H9 (cell line): ENCODE results near the gene MYOD1. TPM values are rescaled to one million over a fixed set of nuclear protein-coding genes. Genes with fewer than 3 reads are reported as not detected.
A peak's percentile ranks its signal among the peaks of the same experiment; 100 is the strongest.

Experiments
- DNase-seq: peaks from one replicate; pipeline ENCODE4 v3.0.0-alpha.2; 2017
- H2AFZ ChIP-seq: one replicate; pipeline ENCODE4 v1.6.1; 2013; ENCODE audit warnings: mild to moderate bottlenecking, low read length, control low read depth, moderate library complexity
- H2AK5ac ChIP-seq: 2 replicates; pipeline ENCODE4 v1.6.1; 2013; ENCODE audit warnings: low read length, control low read depth, mixed read lengths; ENCODE audit not compliant: insufficient read length
- H2BK120ac ChIP-seq: one replicate; pipeline ENCODE4 v1.6.1; 2013; ENCODE audit warnings: low read depth, mild to moderate bottlenecking, low read length, control low read depth, inconsistent platforms; ENCODE audit not compliant: poor library complexity, severe bottlenecking
- H2BK12ac ChIP-seq: 2 replicates; pipeline ENCODE4 v1.6.1; 2013; ENCODE audit warnings: low read length, control low read depth, mixed read lengths, low read depth; ENCODE audit not compliant: insufficient read length
- H2BK15ac ChIP-seq: 2 replicates; pipeline ENCODE4 v1.6.1; 2013; ENCODE audit warnings: low read depth, low read length, control low read depth
- H2BK20ac ChIP-seq: one replicate; pipeline ENCODE4 v1.6.1; 2013; ENCODE audit warnings: low read depth, mild to moderate bottlenecking, low read length, control low read depth, inconsistent platforms; ENCODE audit not compliant: poor library complexity, severe bottlenecking
- H2BK5ac ChIP-seq: 2 replicates; pipeline ENCODE4 v1.6.1; 2013; ENCODE audit warnings: low read length, control low read depth, mixed read lengths; ENCODE audit not compliant: insufficient read length
- H3K14ac ChIP-seq: 2 replicates; pipeline ENCODE4 v1.6.1; 2013; ENCODE audit warnings: low read length, control low read depth; ENCODE audit not compliant: insufficient read depth
- H3K18ac ChIP-seq: 2 replicates; pipeline ENCODE4 v1.6.1; 2013; ENCODE audit warnings: low read depth, mild to moderate bottlenecking, mixed read lengths, low read length, control low read depth; ENCODE audit not compliant: insufficient read length
- H3K23ac ChIP-seq: 2 replicates; pipeline ENCODE4 v1.6.1; 2013; ENCODE audit warnings: low read length, control low read depth, mixed read lengths, low read depth; ENCODE audit not compliant: insufficient read length
- H3K23me2 ChIP-seq: 2 replicates; pipeline ENCODE4 v1.6.1; 2013; ENCODE audit warnings: low read depth, mild to moderate bottlenecking, mixed read lengths, low read length, control low read depth; ENCODE audit not compliant: insufficient read length, poor library complexity, severe bottlenecking
- H3K27ac ChIP-seq: 2 replicates; pipeline ENCODE4 v1.5.1; 2013; ENCODE audit warnings: low read length, control low read depth, mixed read lengths, low read depth; ENCODE audit not compliant: insufficient read length
- H3K27me3 ChIP-seq: 2 replicates; pipeline ENCODE4 v1.6.1; 2013; ENCODE audit warnings: low read length, control low read depth, inconsistent platforms; ENCODE audit not compliant: insufficient read depth
- H3K4ac ChIP-seq: 2 replicates; pipeline ENCODE4 v1.6.1; 2013; ENCODE audit warnings: low read depth, mild to moderate bottlenecking, control low read depth, inconsistent platforms, low read length, moderate library complexity
- H3K4me1 ChIP-seq: 2 replicates; pipeline ENCODE4 v1.6.1; 2013; ENCODE audit warnings: low read length, control low read depth, inconsistent platforms; ENCODE audit not compliant: insufficient read depth
- H3K4me2 ChIP-seq: 2 replicates; pipeline ENCODE4 v1.6.1; 2013; ENCODE audit warnings: low read length, control low read depth, mixed read lengths; ENCODE audit not compliant: insufficient read length, insufficient read depth
- H3K56ac ChIP-seq: 2 replicates; pipeline ENCODE4 v1.6.1; 2013; ENCODE audit warnings: low read depth, mild to moderate bottlenecking, mixed read lengths, low read length, control low read depth; ENCODE audit not compliant: insufficient read length
- H3K79me1 ChIP-seq: 2 replicates; pipeline ENCODE4 v1.6.1; 2013; ENCODE audit warnings: low read depth, mild to moderate bottlenecking, moderate library complexity, low read length, control low read depth, inconsistent platforms; ENCODE audit not compliant: insufficient read depth, poor library complexity, severe bottlenecking
- H3K79me2 ChIP-seq: 2 replicates; pipeline ENCODE4 v1.6.1; 2013; ENCODE audit warnings: low read length, control low read depth, inconsistent platforms; ENCODE audit not compliant: insufficient read depth
- H3K9ac ChIP-seq: 2 replicates; pipeline ENCODE4 v1.6.1; 2013; ENCODE audit warnings: low read length, control low read depth, mixed read lengths; ENCODE audit not compliant: insufficient read length; ENCODE audit errors: extremely low read depth
- H3K9me3 ChIP-seq: one replicate; pipeline ENCODE4 v1.6.1; 2013; ENCODE audit warnings: low read depth, low read length, inconsistent platforms; ENCODE audit not compliant: control insufficient read depth
- H3T11ph ChIP-seq: one replicate; pipeline ENCODE4 v1.6.1; 2013; ENCODE audit warnings: mild to moderate bottlenecking, low read length, control low read depth, inconsistent platforms
- H4K20me1 ChIP-seq: one replicate; pipeline ENCODE4 v1.6.1; 2013; ENCODE audit not compliant: control insufficient read depth, insufficient read length, insufficient read depth
- H4K5ac ChIP-seq: 2 replicates; pipeline ENCODE4 v1.6.1; 2013; ENCODE audit warnings: low read depth, mild to moderate bottlenecking, mixed read lengths, low read length, control low read depth; ENCODE audit not compliant: insufficient read length
- H4K8ac ChIP-seq: replicated peaks from 2 replicates; pipeline ENCODE4 v1.6.1; 2013; ENCODE audit warnings: low read length, control low read depth, mixed read lengths, low read depth; ENCODE audit not compliant: insufficient read length
- H4K91ac ChIP-seq: 2 replicates; pipeline ENCODE4 v1.6.1; 2013; ENCODE audit warnings: low read depth, mild to moderate bottlenecking, moderate library complexity, mixed read lengths, low read length, control low read depth; ENCODE audit not compliant: insufficient read length
- H3K27ac Mint-ChIP-seq, 3 experiments: 2 replicates in 2 of 3; 3 replicates in 1 of 3; pipeline ENCODE4 v1.8.0; 2020 to 2021; ENCODE audit warnings: mixed read lengths in 3 of 3, mild to moderate bottlenecking in 1 of 3, moderate library complexity in 1 of 3
- H3K27me3 Mint-ChIP-seq: 2 replicates; pipeline ENCODE4 v1.8.0; 2021; ENCODE audit warnings: low read depth, mild to moderate bottlenecking, moderate library complexity, mixed read lengths
- H3K36me3 Mint-ChIP-seq, 3 experiments: 2 replicates in 2 of 3; 3 replicates in 1 of 3; pipeline ENCODE4 v1.8.0; 2020 to 2021; ENCODE audit warnings: low read depth in 3 of 3, mixed read lengths in 3 of 3; ENCODE audit not compliant: insufficient read depth in 1 of 3
- H3K4me1 Mint-ChIP-seq, 2 experiments: 2 replicates each; pipeline ENCODE4 v1.8.0; 2020; ENCODE audit warnings: mixed read lengths in 2 of 2
- H3K4me3 Mint-ChIP-seq, 2 experiments: 2 replicates in 1 of 2; 3 replicates in 1 of 2; pipeline ENCODE4 v1.8.0; 2020 to 2021; ENCODE audit warnings: mild to moderate bottlenecking in 2 of 2, mixed read lengths in 2 of 2, moderate library complexity in 1 of 2
- H3K9me3 Mint-ChIP-seq, 2 experiments: 2 replicates in 1 of 2; 3 replicates in 1 of 2; pipeline ENCODE4 v1.8.0; 2020; ENCODE audit warnings: mild to moderate bottlenecking in 2 of 2, mixed read lengths in 2 of 2, moderate library complexity in 1 of 2
- CTCF ChIP-seq: fragments of 200-600 bp; sonication (generic); conservative IDR thresholded peaks from 3 replicates; pipeline ENCODE4 v1.8.0; 2021; ENCODE audit warnings: antibody characterized with exemption, mild to moderate bottlenecking
- WGBS: extraction: QIAGEN DNeasy Blood & Tissue Kit; methylation state at CpG from one replicate; pipeline ENCODE4 v1.1.7; 2013; ENCODE audit warnings: missing lambda C conversion rate, low lambda C conversion rate, mixed read lengths; ENCODE audit not compliant: insufficient read length; ENCODE audit errors: extremely low coverage; 5-methylcytosine and 5-hydroxymethylcytosine counted together
- long read RNA-seq: library from polyadenylated mRNA; unstranded; transcript quantifications from one replicate; pipeline ENCODE4 v2.0.0, GENCODE V29; 2020
- total RNA-seq: library from RNA; stranded (reverse); gene quantifications from 2 replicates; pipeline ENCODE4 v1.2.1, GENCODE V29; 2021

The MYOD1 gene
- not detected in 2 replicates for total RNA-seq
- long read RNA-seq: 0 reads

- DNase-seq: peak; percentile 73
- no peak within 1 kb of the TSS for H3K56ac ChIP-seq
- H4K91ac ChIP-seq: no peak within 1 kb of the TSS
- no peak within 1 kb of the TSS; the same call in 1 of the 2 replicates for H3K14ac ChIP-seq
- no peak within 1 kb of the TSS for H4K5ac ChIP-seq
- H4K20me1 ChIP-seq: no peaks in the 10 kb centered on the region
- no peak within 1 kb of the TSS for H3K23ac ChIP-seq
- no peaks in the 10 kb centered on the region for H3K9me3 ChIP-seq
- H2AFZ ChIP-seq: no peak within 1 kb of the TSS
- Mint-ChIP-seq H3K4me1 (peaks cover 15 to 28% of the 10 kb centered on the region in 2 experiments), H3K27ac (no peak within 1 kb of the TSS), H3K36me3 (no peaks in the 10 kb centered on the region), H3K9me3 (peaks cover 0 to 3% of the 10 kb centered on the region in 2 experiments; a peak in 1 of 5 replicates), H3K4me3 (peak within 1 kb of the TSS; percentile 57 to 80), H3K27me3 (no peaks in the 10 kb centered on the region; the same call in none of the 2 replicates)
- H3K18ac ChIP-seq: no peak within 1 kb of the TSS
- H3K23me2 ChIP-seq: peaks cover 11% of the 10 kb centered on the region
- H3K9ac ChIP-seq: no peak within 1 kb of the TSS
- H2BK20ac ChIP-seq: no peak within 1 kb of the TSS
- no peak within 1 kb of the TSS for H2BK5ac ChIP-seq
- no peaks in the 10 kb centered on the region for H3K4me1 ChIP-seq
- H3T11ph ChIP-seq: no peak within 1 kb of the TSS
- peak within 1 kb of the TSS; percentile 68 for H3K4me2 ChIP-seq
- H2BK15ac ChIP-seq: no peak within 1 kb of the TSS
- H3K79me2 ChIP-seq: no peaks in the 10 kb centered on the region
- H4K8ac ChIP-seq: no peak within 1 kb of the TSS
- H2AK5ac ChIP-seq: no peak within 1 kb of the TSS
- H3K27me3 ChIP-seq: peaks cover 74% of the 10 kb centered on the region
- no peak within 1 kb of the TSS for H3K4ac ChIP-seq
- H3K79me1 ChIP-seq: no peaks in the 10 kb centered on the region
- WGBS: no CpG with 5 or more reads among the region's 68 CpGs
- TF ChIP-seq CTCF: 0 out of 3 replicates have a peak, but pooled peaks have one; percentile 21
- H2BK120ac ChIP-seq: no peak within 1 kb of the TSS
- H3K27ac ChIP-seq: no peak within 1 kb of the TSS
- no peak within 1 kb of the TSS for H2BK12ac ChIP-seq
Observed at GRCh38 chr11:17719028-17719937, at the start of gene MYOD1. TSS of gene MYOD1 (plus strand) at chr11:17719571. CDS start at chr11:17719783, 212 bp downstream.
